ENCODE results near the gene IFNLR1.

Gene IFNLR1

GRCh38 chr1:24138476-24139221 lies 48.4 kb downstream of the IFNLR1 start:
- Histone ChIP-seq H3K4me2 (ENCODE audit: low read depth, low read length) (no peak overlapping the region), H3F3A (ENCODE audit: insufficient read depth, low read length) (no peaks in the 10 kb centered on the region), H3K9me3 (replicated peaks; ENCODE audit: insufficient read depth, low read length) (no peaks in the 10 kb centered on the region), H3K27ac (ENCODE audit: low read length) (no peak overlapping the region), H3K4me1 (ENCODE audit: low read length) (peaks cover 6% of the 10 kb centered on the region; the same call in 1 of the 2 replicates), H3K9ac (ENCODE audit: low read length) (no peak overlapping the region), H4K20me1 (ENCODE audit: insufficient read depth, low read length) (no peaks in the 10 kb centered on the region), H3K9me2 (replicated peaks; ENCODE audit: insufficient read depth, low read length) (no peaks in the 10 kb centered on the region), H3K79me2 (ENCODE audit: low read length) (peaks cover 10% of the 10 kb centered on the region), H2AFZ (ENCODE audit: low read length) (no peak overlapping the region), H3K4me3 (ENCODE audit: low read length) (no peak overlapping the region), H3K36me3 (replicated peaks; ENCODE audit: insufficient read depth, low read length) (no peaks in the 10 kb centered on the region), H3K27me3 (replicated peaks; ENCODE audit: insufficient read depth, low read length) (no peaks in the 10 kb centered on the region)
- TF ChIP-seq EZH2 (optimal IDR thresholded peaks at IDR 0.05; ENCODE audit: low read depth, low read length) (no peak), CTCF (IDR thresholded peaks at IDR 0.05; ENCODE audit: low read length) (no peak)
- DNase-seq = no peak

GRCh38 chr1:24136956-24137539 lies 50.0 kb downstream of the IFNLR1 start:
- H2AFZ ChIP-seq (ENCODE audit: low read length) = no peak overlapping the region
- H3K36me3 ChIP-seq (replicated peaks; ENCODE audit: insufficient read depth, low read length) = no peaks in the 10 kb centered on the region
- H3K4me1 ChIP-seq (ENCODE audit: low read length) = peaks cover 3% of the 10 kb centered on the region; the same call in 1 of the 2 replicates
- H3K79me2 ChIP-seq (ENCODE audit: low read length) = peaks cover 6% of the 10 kb centered on the region
- TF ChIP-seq EZH2 (optimal IDR thresholded peaks at IDR 0.05; ENCODE audit: low read depth, low read length) (no peak), EZH2phosphoT487 (IDR thresholded peaks at IDR 0.05; ENCODE audit: low read length) (no peak), CTCF (IDR thresholded peaks at IDR 0.05; ENCODE audit: low read length) (no peak)
- no peaks in the 10 kb centered on the region for H3K9me3 ChIP-seq (replicated peaks; ENCODE audit: insufficient read depth, low read length)
- no peak for DNase-seq
- H3K27me3 ChIP-seq (replicated peaks; ENCODE audit: insufficient read depth, low read length) = no peaks in the 10 kb centered on the region
- H3K9me2 ChIP-seq (replicated peaks; ENCODE audit: insufficient read depth, low read length) = no peaks in the 10 kb centered on the region
- H3K4me2 ChIP-seq (ENCODE audit: low read depth, low read length) = no peak overlapping the region
- H3F3A ChIP-seq (ENCODE audit: insufficient read depth, low read length) = no peaks in the 10 kb centered on the region
- no peak overlapping the region for H3K9ac ChIP-seq (ENCODE audit: low read length)
- H3K4me3 ChIP-seq (ENCODE audit: low read length) = no peak overlapping the region
- no peaks in the 10 kb centered on the region for H4K20me1 ChIP-seq (ENCODE audit: insufficient read depth, low read length)
- no peak overlapping the region for H3K27ac ChIP-seq (ENCODE audit: low read length)

- Histone ChIP-seq H3K9me3 (replicated peaks; ENCODE audit: insufficient read depth, low read length) (no peaks in the 10 kb centered on the region), H3K9ac (ENCODE audit: low read length) (no peak overlapping the region), H3F3A (ENCODE audit: insufficient read depth, low read length) (no peaks in the 10 kb centered on the region), H3K27me3 (replicated peaks; ENCODE audit: insufficient read depth, low read length) (no peaks in the 10 kb centered on the region), H3K4me2 (ENCODE audit: low read depth, low read length) (no peak overlapping the region), H3K27ac (ENCODE audit: low read length) (no peak overlapping the region), H3K4me3 (ENCODE audit: low read length) (no peak overlapping the region), H3K9me2 (replicated peaks; ENCODE audit: insufficient read depth, low read length) (no peaks in the 10 kb centered on the region), H4K20me1 (ENCODE audit: insufficient read depth, low read length) (no peaks in the 10 kb centered on the region), H3K79me2 (ENCODE audit: low read length) (no peaks in the 10 kb centered on the region), H2AFZ (ENCODE audit: low read length) (no peak overlapping the region), H3K4me1 (ENCODE audit: low read length) (no peaks in the 10 kb centered on the region), H3K36me3 (replicated peaks; ENCODE audit: insufficient read depth, low read length) (no peaks in the 10 kb centered on the region)
- TF ChIP-seq CTCF (IDR thresholded peaks at IDR 0.05; ENCODE audit: low read length) = no peak
- TF ChIP-seq EZH2phosphoT487 (IDR thresholded peaks at IDR 0.05; ENCODE audit: low read length) = no peak
- no peak for TF ChIP-seq EZH2 (optimal IDR thresholded peaks at IDR 0.05; ENCODE audit: low read depth, low read length)
- DNase-seq = no peak
These were observed 52.7 kb downstream of the IFNLR1 start for GRCh38 chr1:24134376-24134775.

Data from MM.1S (cell line).